Neural cell (in vitro differentiated cells): Measurements from ENCODE around the gene GRIFIN. TPM values are rescaled to one million over a fixed set of nuclear protein-coding genes. Genes with fewer than 3 reads are reported as not detected.

Experiments used
- H2AFZ ChIP-seq: fragments of 200-600, 300-800 bp; sonication (generic), shearing (Covaris generic); 2 replicates; pipeline ENCODE4 v1.6.0; 2014; ENCODE audit warnings: low read depth, mild to moderate bottlenecking, antibody characterized with exemption, low read length, moderate library complexity
- H3F3A ChIP-seq: fragments of 200-600 bp; shearing (Covaris generic); 2 replicates; pipeline ENCODE4 v1.6.1; 2016; ENCODE audit warnings: mild to moderate bottlenecking, moderate library complexity, mixed read lengths, antibody characterized with exemption, low read length; ENCODE audit not compliant: insufficient read depth, poor library complexity, severe bottlenecking
- H3K27ac ChIP-seq: fragments of 200-600, 300-800 bp; sonication (generic), shearing (Covaris generic); 2 replicates; pipeline ENCODE4 v1.5.1; 2014; ENCODE audit warnings: mild to moderate bottlenecking, low read length, moderate library complexity
- H3K27me3 ChIP-seq: fragments of 300-800, 200-600 bp; sonication (generic), shearing (Covaris generic); 2 replicates; pipeline ENCODE4 v1.6.0; 2014; ENCODE audit warnings: mild to moderate bottlenecking, low read depth, low read length, moderate library complexity; ENCODE audit not compliant: insufficient read depth
- H3K36me3 ChIP-seq: fragments of 300-800, 200-600 bp; sonication (generic), shearing (Covaris generic); 2 replicates; pipeline ENCODE4 v1.5.1; 2014; ENCODE audit warnings: mild to moderate bottlenecking, antibody characterized with exemption, low read length, moderate library complexity; ENCODE audit not compliant: insufficient read depth
- H3K4me2 ChIP-seq: fragments of 300-800, 200-600 bp; sonication (generic), shearing (Covaris generic); 2 replicates; pipeline ENCODE4 v1.6.0; 2014; ENCODE audit warnings: mild to moderate bottlenecking, low read length
- H3K4me3 ChIP-seq: fragments of 300-800, 200-600 bp; sonication (generic), shearing (Covaris generic); 2 replicates; pipeline ENCODE4 v1.5.1; 2014; ENCODE audit warnings: mild to moderate bottlenecking, low read length, moderate library complexity
- H3K79me2 ChIP-seq: fragments of 200-600 bp; shearing (Covaris generic); replicated peaks from 2 replicates; pipeline ENCODE4 v1.6.0; 2014; ENCODE audit warnings: mild to moderate bottlenecking, low read length, moderate library complexity; ENCODE audit not compliant: insufficient read depth
- H3K9ac ChIP-seq: fragments of 300-800, 200-600 bp; sonication (generic), shearing (Covaris generic); 2 replicates; pipeline ENCODE4 v1.6.1; 2016; ENCODE audit warnings: mild to moderate bottlenecking, low read length, mixed read lengths
- H3K9me2 ChIP-seq: fragments of 200-600 bp; shearing (Covaris generic); 2 replicates; pipeline ENCODE4 v1.6.1; 2016; ENCODE audit warnings: mild to moderate bottlenecking, low read length, mixed read lengths; ENCODE audit not compliant: insufficient read depth
- H3K9me3 ChIP-seq: fragments of 200-600, 300-800 bp; sonication (generic), shearing (Covaris generic); 2 replicates; pipeline ENCODE4 v1.6.1; 2016; ENCODE audit warnings: mild to moderate bottlenecking, mixed run types, low read length, moderate library complexity, mixed read lengths
- H4K20me1 ChIP-seq: fragments of 200-600 bp; shearing (Covaris generic); 2 replicates; pipeline ENCODE4 v1.6.1; 2016; ENCODE audit warnings: mild to moderate bottlenecking, mixed run types; ENCODE audit not compliant: insufficient read depth
- CTCF ChIP-seq: fragments of 450-650 bp; IDR thresholded peaks from 2 replicates; pipeline ENCODE4 v1.5.1; 2014; ENCODE audit warnings: antibody characterized with exemption, mild to moderate bottlenecking, moderate library complexity; ENCODE audit not compliant: poor library complexity, severe bottlenecking
- EP300 ChIP-seq: fragments of 450-650 bp; conservative IDR thresholded peaks from 2 replicates; pipeline ENCODE4 v1.6.1; 2014; ENCODE audit warnings: antibody characterized with exemption, mild to moderate bottlenecking, moderate library complexity; ENCODE audit not compliant: poor library complexity, severe bottlenecking
- EZH2 ChIP-seq: fragments of 200-600, 300-800 bp; shearing (Covaris generic), sonication (generic); IDR thresholded peaks from 2 replicates; pipeline ENCODE4 v1.6.1; 2014; ENCODE audit warnings: antibody characterized with exemption, low read length, borderline replicate concordance, mild to moderate bottlenecking; ENCODE audit not compliant: insufficient read depth, poor library complexity, severe bottlenecking
- MXI1 ChIP-seq: fragments of 450-650 bp; conservative IDR thresholded peaks from 2 replicates; pipeline ENCODE4 v1.6.1; 2014; ENCODE audit warnings: antibody characterized with exemption, mild to moderate bottlenecking; ENCODE audit not compliant: poor library complexity, severe bottlenecking
- POLR2AphosphoS5 ChIP-seq: IDR thresholded peaks from 2 replicates; pipeline ENCODE4 v1.6.1; 2012
- RAD21 ChIP-seq: fragments of 450-650 bp; conservative IDR thresholded peaks from 2 replicates; pipeline ENCODE4 v1.6.1; 2014; ENCODE audit warnings: antibody characterized with exemption, mild to moderate bottlenecking, moderate library complexity
- REST ChIP-seq: IDR thresholded peaks from 2 replicates; pipeline ENCODE4 v1.6.1; 2012; ENCODE audit warnings: borderline replicate concordance
- SMC3 ChIP-seq: fragments of 450-650 bp; conservative IDR thresholded peaks from 2 replicates; pipeline ENCODE4 v1.6.1; 2014; ENCODE audit warnings: antibody characterized with exemption, mild to moderate bottlenecking, moderate library complexity; ENCODE audit not compliant: poor library complexity
- TAF1 ChIP-seq: IDR thresholded peaks from 2 replicates; pipeline ENCODE4 v1.6.1; 2012; ENCODE audit warnings: low read depth
- polyA plus RNA-seq: library from polyadenylated mRNA; depleted of rRNA; stranded (reverse); fragments of >200 nt; gene quantifications from 2 replicates; pipeline ENCODE4 v1.2.3, GENCODE V29; 2014

GRIFIN gene
- polyA plus RNA-seq, 1 donor from 2014 or later = not detected

- H3K36me3 ChIP-seq = no peaks in the 10 kb centered on the region
- H3K4me3 ChIP-seq = no peak overlapping the region
- no peak overlapping the region for H3K27ac ChIP-seq
- TF ChIP-seq RAD21 = no peak
- no peak for TF ChIP-seq REST
- TF ChIP-seq CTCF = no peak
- TF ChIP-seq EP300 = no peak
- no peak for TF ChIP-seq EZH2
- TF ChIP-seq TAF1 = no peak
- no peak for TF ChIP-seq MXI1
- no peak for TF ChIP-seq POLR2AphosphoS5
- TF ChIP-seq SMC3 = no peak
- H3K9ac ChIP-seq = no peak overlapping the region
- no peaks in the 10 kb centered on the region for H3F3A ChIP-seq
- no peak overlapping the region for H2AFZ ChIP-seq
- H3K79me2 ChIP-seq = no peaks in the 10 kb centered on the region
- no peaks in the 10 kb centered on the region for H4K20me1 ChIP-seq
- H3K27me3 ChIP-seq = no peaks in the 10 kb centered on the region
- H3K9me2 ChIP-seq = no peaks in the 10 kb centered on the region
- H3K9me3 ChIP-seq = no peaks in the 10 kb centered on the region
- no peak overlapping the region for H3K4me2 ChIP-seq
These were observed 14.0 kb upstream of the GRIFIN start for GRCh38 chr7:2490181-2490651.

GRCh38 chr7:2488681-2489080 lies 12.5 kb upstream of the GRIFIN start:
- no peaks in the 10 kb centered on the region for H3K79me2 ChIP-seq
- no peaks in the 10 kb centered on the region for H3K36me3 ChIP-seq
- no peak overlapping the region for H3K4me2 ChIP-seq
- no peaks in the 10 kb centered on the region for H3F3A ChIP-seq
- H3K27me3 ChIP-seq = no peaks in the 10 kb centered on the region
- no peaks in the 10 kb centered on the region for H3K9me3 ChIP-seq
- no peak overlapping the region for H2AFZ ChIP-seq
- TF ChIP-seq CTCF = no peak
- no peak for TF ChIP-seq EP300
- TF ChIP-seq MXI1 = no peak
- no peak for TF ChIP-seq REST
- TF ChIP-seq POLR2AphosphoS5 = no peak
- no peak for TF ChIP-seq RAD21
- TF ChIP-seq EZH2 = no peak
- TF ChIP-seq SMC3 = no peak
- TF ChIP-seq TAF1 = no peak
- H3K4me3 ChIP-seq = no peak overlapping the region
- H3K27ac ChIP-seq = no peak overlapping the region
- no peaks in the 10 kb centered on the region for H3K9me2 ChIP-seq
- H3K9ac ChIP-seq = no peak overlapping the region
- H4K20me1 ChIP-seq = no peaks in the 10 kb centered on the region
